GM18907 (cell line): ENCODE data around the gene ZNF575.
"Not testable (repeated sequence)": the region's sequence is repeated elsewhere in the genome, so short reads cannot be mapped to it uniquely, and the experiment has no call there.

Source experiments
- ATAC-seq: cut with Tn5 transposase; IDR thresholded peaks from one replicate; pipeline ENCODE4 v1.9.1; 2021; ENCODE audit warnings: mild to moderate bottlenecking, moderate library complexity; ENCODE audit not compliant: unreplicated experiment

ZNF575 gene

DNA sequence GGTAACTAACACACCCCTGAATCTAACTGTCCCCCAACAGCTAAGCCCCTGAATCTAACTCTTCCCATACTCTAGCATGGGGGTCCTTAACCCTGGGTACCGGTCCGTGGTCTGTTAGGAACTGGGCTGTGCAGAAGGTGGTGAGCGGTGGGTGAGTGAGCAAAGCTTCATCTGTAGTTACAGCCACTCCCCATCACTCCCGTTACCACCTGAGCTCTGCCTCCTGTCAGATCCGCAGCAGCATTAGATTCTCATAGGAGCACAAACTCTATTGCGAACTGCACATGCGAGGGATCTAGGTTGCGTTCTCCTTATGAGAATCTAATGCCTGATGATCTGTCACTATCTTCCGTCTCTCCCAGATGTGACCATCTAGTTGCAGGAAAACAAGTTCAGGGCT, 22.3 kb upstream of the ZNF575 start:
- ATAC-seq = no peak

DNA sequence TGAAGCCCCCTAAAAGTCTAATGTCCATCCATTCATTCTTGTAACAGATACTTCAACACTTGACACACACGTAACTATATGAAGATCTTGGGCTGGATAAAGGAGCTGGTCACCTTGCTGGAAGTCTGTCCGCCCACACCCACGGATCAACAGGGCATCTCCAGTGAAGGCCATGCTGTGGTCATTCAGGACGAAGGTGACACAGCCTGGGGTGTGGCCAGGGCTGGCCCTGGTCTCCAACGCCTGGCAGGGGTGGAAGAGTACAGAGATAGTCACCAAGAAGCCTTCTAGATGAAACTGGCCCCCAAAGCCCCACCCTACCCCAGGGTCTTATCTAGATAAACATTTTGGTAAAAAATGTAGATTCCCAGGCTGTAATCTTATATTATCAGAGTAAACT, 21.7 kb upstream of the ZNF575 start:
- no peak for ATAC-seq

DNA sequence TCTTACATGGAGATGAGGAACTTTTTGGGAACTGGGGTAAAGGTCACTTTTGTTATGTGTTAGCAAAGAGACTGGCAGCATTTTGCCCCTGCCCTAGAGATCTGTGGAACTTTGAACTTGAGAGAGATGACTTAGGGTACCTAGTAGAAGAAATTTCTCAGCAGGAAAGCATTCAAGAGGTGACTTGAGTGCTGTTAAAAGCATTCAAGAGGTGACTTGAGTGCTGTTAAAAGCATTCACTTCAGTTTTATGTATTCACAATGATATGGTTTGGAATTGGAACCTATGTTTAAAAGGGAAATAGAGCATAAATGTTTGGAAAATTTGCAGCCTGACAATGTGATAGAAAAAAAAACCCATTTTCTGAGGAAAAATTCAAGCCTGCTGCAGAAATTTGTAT, 20.6 kb upstream of the ZNF575 start:
- not testable (repeated sequence) for ATAC-seq

DNA sequence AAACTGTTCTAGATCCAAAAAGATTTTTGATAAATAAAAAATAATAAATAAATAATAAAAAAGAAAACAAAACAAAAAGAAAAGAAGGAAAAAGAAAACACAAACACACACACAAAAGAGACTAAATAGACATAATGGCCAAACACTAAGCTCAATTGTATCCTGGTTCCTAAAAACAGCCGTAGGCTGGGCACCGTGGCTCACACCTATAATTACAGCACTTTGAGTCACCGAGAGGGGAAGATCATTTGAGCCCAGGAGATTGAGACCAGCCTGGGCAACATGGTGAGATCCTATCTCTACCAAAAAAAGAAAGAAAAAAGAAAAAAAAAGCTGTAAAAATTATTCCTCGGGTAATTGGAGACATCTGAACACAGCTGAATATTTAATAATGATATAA, 14.9 kb upstream of the ZNF575 start:
- no peak for ATAC-seq

DNA sequence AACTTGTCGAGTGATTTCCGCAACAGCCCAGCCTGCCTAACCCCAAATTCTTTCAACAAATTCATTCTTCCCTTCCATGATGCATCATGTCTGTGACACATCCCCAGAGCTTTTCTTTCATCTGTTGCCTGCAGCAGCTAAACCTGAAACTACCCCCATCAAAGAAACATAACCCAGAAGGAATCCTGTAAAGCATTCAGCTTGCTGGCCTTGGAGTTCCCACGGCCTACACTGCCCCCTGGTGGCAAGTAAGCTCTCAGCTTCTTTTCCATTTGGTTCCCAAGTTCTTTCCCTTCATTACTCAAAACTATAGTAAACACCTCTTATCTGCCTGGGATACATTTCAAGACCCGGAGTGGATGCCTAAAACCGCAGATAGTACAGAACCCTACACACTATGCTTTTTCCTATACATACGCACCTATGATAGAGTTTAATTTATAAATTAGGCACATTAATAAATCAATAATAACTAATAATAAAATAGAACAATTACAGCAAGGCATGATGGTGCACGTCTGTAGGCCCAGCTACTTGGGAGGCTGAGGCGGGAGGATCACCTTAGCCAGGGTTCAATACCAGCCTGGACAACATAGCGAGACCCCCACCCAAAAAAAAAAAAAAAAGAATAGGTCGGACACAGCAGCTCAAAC, 13.4 kb upstream of the ZNF575 start:
- ATAC-seq = no peak

DNA sequence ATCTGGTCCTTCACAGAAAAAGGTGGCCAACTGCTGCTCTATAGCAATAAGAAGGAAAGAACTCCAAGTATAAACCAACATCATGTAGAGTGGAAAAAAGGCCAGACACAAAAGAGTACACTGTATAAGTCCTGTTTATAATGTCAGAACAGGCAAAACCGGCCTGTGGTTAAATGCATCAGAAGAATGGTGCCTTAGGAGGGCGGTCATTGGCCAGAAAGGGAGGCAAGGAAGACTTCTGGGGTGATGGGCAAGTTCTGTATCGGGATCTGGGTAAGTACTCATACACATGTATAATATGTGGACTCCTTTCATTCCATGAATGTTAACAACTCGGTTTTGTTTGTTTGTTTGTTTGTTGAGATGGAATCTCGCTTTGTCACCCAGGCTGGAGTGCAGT, 10.1 kb upstream of the ZNF575 start:
- ATAC-seq = no peak

DNA sequence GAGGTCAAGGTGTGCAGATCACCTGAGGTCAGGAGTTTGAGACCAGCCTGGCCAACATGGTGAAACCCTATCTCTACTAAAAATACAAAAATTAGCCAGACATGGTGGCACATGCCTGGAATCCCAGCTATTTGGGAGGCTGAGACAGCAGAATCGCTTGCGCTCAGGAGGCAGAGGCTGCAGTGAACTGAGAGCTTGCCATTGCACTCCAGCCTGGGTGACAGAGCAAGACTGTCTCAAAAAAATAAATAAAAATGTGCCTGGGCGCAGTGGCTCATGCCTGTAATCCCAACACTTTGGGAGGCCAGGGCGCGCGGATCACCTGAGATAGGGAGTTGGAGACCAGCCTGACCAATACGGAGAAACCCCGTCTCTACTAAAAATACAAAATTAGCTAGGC, 9.3 kb upstream of the ZNF575 start:
- ATAC-seq = not testable (repeated sequence)

DNA sequence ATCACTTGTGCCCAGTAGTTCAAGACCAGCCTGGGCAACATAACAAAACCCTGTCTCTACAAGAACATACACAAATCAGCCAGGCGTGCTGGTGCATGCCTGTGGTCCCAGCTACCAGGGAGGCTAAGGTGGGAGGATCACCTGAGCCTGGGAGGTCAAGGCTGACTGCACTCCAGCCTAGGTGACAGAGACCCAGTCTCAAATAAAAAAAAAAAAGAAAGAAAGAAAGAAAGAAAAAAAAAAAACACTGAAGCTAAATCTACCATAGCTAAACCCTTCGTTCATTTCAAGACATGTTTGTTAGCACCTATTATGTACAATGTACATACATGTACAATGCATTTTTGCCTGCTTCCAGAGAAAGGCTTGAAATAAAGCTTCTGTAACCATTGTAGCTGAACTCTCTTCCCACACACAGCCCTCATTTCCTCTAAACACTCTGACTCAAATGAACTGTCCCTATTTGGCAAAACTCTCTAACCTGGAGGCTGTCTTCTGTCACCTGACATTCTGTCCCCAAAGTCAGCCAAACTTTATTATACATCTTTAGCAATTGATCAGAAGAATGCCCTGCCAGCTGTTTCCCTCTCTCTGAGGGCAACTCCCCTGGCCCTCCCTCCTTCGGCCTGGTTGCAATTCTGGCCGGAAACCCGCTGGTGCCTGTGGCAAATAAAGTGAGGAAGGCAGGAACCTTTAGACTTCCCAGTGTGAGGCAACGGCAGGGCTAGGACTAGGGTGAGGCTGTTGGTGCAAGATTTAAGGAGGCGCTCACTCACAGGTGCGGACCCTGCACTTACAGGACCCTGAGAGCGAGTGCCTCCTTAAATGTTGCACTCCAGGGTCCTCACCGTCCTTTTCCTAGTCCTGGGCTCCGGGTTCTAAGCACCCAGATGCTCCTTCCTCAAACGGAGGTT, 7.8 kb upstream of the ZNF575 start:
- ATAC-seq = peak; percentile 43

DNA sequence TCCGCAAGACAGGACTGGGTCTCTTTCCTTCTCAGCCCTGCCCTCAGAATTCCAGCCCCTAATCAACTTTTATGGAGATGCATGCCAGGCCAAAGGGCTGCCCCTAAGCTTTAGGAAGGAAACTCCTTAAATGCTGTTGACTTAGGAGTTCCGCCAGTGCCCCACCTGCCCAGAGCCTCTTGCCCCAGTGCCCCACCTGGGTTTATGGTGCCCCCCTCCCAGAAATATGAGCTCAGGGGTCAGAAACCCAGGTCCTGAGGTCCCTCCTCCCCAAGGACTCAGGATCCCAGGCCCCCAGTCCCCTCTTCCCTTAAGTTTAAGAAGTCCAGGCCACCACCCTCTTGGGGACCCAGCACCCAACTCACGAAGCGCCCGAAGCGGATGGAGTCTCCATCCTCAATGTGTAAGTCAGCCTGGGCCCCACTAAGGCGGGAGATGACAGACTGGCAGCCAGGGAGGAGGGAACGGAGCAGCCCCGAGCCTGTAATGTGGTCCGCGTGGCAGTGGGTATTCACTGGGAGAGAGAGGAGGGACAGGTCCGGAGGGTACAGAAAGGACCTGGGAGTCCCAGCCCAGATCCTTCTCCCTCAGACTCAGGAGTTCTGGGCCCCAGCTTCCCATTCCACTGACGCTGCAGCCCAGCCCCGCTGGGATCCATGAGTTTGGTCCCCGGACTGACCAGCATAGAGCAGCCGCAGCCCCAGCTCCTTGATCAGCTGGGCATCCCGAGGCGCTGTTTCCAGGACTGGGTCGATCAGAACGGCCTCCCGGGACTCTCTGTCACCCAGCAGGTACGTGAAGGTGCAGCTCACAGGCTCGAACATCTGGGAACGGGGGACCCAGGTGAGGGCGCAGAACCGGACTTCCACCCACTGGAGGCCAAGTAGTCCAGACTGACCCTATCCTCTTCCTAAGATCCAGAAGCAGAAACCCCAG, 6.9 kb upstream of the ZNF575 start:
- no peak for ATAC-seq

DNA sequence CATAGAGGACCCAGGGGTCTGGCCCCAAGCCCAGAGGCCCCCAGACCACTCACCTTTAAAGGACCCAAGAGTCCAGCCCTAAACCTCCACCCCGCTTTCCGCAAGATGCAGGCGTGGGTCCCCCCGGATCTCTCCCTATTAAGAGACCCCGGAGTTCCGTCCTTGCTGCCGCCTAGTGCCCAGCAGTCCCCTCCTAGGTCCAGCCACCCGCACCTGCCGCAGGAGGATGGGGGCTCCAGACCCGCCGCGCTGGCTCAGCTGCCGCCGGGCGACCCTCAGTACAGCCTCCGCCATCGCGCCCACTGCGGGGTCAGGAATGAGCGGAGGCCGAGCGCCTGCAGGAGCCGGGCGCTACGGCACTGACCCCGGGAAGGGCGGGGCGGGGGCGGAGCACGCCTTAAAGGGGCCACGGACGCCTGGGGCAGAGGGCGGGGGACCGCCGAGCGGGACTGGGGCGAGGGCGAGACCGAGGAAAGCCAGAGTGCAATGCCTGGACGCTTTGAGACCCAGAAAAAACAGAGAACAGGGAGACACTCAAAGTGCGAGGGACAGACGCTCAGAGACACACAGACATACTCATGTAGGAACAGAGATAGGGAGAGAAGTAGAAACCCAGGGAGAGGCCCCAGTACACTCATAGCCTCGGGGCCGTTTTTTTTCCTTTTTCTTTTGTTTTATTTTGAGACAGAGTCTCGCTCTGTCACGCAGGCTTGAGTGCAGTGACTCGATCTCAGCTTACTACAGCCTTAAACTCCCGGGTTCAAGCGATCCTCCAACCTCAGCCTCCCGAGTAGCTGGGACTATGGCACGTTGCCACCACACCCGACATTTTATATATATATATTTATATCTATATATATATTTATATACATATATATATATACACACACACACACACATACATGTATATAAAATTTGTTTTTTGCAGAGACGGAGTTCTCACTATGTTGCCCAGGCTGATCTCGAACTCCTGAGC, 5.8 kb upstream of the ZNF575 start, which contains the start of gene ETHE1:
Gene ETHE1, minus strand, starts transcription at position 318 of the 976 bp plus-strand sequence. Its CDS starts 24 bp downstream, at position 294.
- ATAC-seq = peak; percentile 69

DNA sequence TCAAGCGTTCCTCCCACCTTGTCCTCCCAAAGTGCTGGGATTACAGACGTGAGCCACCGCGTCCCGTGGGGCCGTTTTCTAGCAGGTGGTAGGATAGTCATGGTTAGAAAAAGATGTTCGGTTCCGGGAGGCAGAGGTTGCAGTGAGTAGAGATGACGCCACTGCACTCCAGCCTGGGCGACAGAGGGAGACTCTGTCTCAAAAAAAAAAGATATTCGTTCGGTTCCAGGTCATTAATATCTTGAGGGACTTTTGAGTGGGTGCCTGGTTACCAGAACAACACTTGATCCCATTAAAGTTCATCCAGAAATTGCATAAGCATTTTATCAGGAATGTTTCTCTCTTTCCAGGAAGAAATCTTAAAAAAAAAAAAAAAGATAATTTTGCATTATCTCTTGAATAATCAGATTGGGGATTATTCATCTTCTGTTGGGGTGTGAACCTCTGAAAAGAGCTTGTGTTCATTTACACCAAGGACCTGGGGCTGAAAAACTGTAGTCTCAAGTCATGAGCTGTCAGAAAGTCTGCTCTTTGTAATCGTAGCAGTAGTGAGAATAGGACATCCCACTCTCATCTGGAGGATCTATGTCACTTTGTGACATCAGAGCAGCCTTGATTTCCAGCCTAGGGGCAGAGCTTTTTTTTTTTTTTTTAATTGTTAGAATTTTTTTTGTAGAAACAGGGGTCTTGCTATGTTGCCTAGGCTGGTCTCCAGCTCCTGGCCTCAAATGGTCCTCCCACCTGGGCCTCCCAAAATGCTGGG, 4.9 kb upstream of the ZNF575 start:
- ATAC-seq = no peak

DNA sequence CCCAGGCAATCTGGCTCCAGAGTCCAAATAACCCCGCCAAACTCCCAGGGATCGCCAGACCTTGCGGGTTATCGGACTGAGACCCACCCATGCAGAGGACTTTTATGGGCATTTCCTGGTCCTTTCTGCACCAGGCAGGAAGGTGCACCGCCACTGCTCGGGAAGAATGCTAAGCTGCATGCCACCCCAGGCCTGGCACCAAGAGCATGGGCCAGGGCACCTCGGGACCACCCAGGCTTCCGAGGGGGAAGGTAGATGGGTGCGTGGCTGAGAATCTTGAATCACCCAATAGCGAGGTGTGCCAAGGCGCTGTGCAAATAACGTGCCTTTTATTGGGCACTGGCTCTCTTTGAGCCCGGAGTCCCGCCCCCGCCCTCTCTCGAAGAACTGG, 422 bp upstream of the ZNF575 start:
- ATAC-seq = peak; percentile 23

DNA sequence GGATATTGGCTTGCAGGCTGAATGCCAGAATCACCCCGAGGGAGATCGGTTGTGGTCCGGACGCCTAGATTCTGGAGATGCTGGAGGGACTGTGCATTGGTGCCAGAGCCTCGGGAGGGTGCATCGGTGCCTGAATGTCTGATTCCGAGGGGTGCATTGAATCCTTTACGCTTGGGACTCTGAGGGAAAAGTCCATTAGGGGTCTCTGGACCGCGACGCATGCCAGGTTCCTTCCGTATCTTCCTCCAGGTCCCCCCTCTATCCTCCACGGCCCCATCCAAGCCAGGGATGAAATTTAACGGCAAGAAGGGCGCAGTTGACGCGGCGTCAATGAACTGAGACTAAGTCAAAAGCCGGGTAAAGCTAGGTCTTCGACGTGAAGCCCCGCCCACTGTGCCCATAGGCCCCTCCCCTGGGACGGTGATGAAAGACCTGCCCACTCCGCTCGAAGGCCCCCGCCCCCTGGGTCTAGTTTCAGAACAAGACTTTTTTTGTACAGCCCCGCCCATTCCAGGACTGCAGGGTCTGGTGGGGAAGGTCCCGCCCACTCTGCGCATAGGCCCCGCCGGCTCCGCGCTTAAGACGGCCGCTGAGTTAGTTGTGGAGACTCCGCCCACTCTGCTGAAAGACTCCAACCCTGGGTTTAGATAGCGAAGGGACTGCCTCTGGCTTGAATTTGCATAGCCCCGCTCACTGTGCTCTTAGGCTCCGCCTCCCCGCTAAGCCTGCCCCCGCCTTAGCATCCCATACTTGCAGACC, 737 bp downstream of the ZNF575 start:
- peak; percentile 58 for ATAC-seq

DNA sequence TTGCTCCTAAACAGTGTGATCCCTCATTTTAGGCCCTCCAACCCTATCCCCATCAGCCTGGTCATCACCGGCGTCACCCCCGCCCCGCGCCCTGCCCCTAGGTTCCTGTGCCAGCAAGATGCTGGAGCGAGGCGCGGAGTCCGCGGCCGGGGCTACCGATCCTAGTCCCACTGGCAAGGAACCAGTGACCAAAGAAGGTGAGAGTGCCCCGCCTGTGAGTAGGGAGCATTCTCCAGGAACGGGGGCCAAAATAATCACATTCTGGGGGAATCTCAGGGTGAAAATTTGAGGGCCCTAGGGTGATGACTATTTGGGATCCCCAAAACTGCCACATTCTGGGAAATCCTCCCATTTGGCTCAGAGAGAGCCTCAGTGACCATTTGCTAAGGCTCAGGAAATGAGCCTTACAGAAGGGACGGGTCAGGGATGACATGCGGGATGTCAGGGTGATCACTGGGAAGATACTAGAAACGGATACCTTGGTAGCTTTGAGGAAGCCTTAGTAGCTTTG, 1.4 kb downstream of the ZNF575 start:
- ATAC-seq = no peak

DNA sequence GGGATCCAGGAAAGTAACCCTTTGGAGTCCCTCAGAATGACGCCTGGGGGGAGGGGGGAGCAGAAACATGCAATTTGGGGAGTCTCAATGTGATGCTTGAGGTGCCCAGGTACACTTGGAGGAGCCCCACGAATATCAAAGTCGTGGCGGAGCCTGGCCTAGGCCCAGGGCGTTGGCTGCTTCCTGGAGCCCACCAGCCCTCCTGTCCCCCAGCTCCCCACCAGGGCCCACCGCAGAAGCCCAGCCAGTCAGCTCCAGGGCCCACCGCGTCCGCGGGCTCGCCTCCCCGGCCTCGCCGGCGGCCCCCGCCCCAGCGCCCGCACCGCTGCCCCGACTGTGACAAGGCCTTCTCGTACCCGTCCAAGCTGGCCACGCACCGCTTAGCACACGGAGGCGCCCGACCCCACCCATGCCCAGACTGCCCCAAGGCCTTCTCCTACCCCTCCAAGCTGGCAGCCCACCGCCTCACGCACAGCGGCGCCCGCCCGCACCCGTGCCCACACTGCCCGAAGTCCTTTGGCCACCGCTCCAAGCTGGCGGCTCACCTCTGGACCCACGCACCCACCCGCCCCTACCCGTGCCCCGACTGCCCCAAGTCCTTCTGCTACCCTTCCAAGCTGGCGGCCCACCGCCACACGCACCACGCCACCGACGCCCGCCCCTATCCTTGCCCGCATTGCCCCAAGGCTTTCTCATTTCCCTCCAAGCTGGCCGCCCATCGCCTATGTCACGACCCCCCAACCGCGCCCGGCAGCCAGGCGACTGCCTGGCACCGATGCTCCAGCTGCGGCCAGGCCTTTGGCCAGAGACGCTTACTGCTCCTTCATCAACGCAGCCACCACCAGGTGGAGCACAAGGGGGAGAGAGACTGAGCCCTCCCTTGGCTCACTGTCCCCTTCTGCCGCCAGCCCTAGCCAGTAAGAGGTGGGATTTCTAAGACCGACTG, 2.1 kb downstream of the ZNF575 start:
- no peak for ATAC-seq

DNA sequence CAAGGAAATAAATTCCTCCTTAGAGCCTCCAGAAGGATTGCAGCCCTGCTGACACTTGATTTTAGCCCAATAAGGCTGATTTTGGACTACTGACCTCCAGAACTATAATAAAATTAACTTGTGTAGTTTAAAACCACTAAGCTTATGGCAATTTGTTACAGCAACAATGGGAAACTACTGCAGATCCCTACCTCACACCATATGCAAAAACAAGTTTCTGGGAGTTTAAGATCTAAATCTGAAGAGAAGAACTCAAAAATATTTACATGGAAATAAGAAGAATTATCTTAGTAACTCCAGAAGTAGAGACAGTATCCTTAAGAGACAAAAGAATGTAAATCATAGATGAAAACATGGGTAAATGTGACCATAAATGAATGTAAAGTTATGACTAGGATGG, 5.9 kb downstream of the ZNF575 start:
- ATAC-seq = no peak

DNA sequence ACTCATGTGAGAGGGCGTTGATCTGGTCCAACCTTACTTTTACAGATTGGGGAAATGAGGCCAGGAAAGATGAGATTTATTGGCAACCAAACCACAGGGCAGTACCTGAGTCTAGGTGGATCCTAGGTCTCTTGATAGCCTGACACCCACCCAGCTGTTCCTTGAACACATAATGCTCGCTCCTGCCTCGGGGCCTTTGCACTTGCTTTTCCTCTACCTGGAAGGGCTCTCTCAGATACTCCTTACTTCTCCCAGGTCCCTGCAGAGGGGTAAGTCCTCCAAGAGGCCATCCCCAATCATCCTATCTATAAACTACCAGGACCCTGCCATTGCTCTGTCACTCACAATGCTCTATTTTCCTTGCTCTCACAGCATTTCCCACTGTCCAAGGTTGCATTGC, 7.4 kb downstream of the ZNF575 start:
- no peak for ATAC-seq
